Measurements from ENCODE around the gene RCSD1. TPM values are rescaled to one million over a fixed set of nuclear protein-coding genes. Genes with fewer than 3 reads are reported as not detected.

The RCSD1 gene
- polyA plus RNA-seq, 3 donors, result 116 to 218 (median 216) TPM

GRCh38 chr1:167674156-167674555 lies 44.1 kb downstream of the RCSD1 start:
- peaks cover 0 to 69% of the 10 kb centered on the region in 2 donors for H3K36me3 Mint-ChIP-seq
- Histone ChIP-seq H3K36me3 (replicated peaks in 1 of 2; ENCODE audit: control insufficient read depth in 1 of 2, insufficient read depth in 2 of 2, low read length in 2 of 2) (peaks cover 67 to 100% of the 10 kb centered on the region in 2 donors), H3K4me3 (replicated peaks in 1 of 3; ENCODE audit: low read depth in 2 of 3, low read length in 3 of 3) (no peak overlapping the region), H3K27me3 (ENCODE audit: control insufficient read depth in 2 of 2, insufficient read depth in 2 of 2, low read length in 2 of 2) (no peaks in the 10 kb centered on the region), H3K79me2 (ENCODE audit: insufficient read depth, low read length) (peaks cover 100% of the 10 kb centered on the region), H3K9me3 (replicated peaks in 1 of 2; ENCODE audit: control insufficient read depth in 1 of 2, insufficient read depth in 1 of 2, low read length in 2 of 2) (no peaks in the 10 kb centered on the region), H3K9ac (ENCODE audit: insufficient read depth, low read length, poor library complexity, severe bottlenecking) (no peak overlapping the region), H3K4me2 (replicated peaks; ENCODE audit: extremely low read depth, low read length, poor library complexity, severe bottlenecking) (no peak overlapping the region), H4K20me1 (ENCODE audit: insufficient read depth, low read length) (peaks cover 100% of the 10 kb centered on the region), H2AFZ (ENCODE audit: insufficient read depth, low read depth, low read length, poor library complexity, severe bottlenecking) (no peak overlapping the region), H3K4me1 (ENCODE audit: control insufficient read depth in 1 of 2, insufficient read depth in 2 of 2, low read length in 2 of 2) (peaks cover 40 to 54% of the 10 kb centered on the region in 2 donors), H3K27ac (ENCODE audit: low read depth in 1 of 2, low read length in 2 of 2) (peak overlapping the region in 1 of 2 donors; percentile 67)
- H3K27me3 Mint-ChIP-seq (ENCODE audit: low read depth in 3 of 3), result no peaks in the 10 kb centered on the region
- intact Hi-C loops (cut with micrococcal nuclease), result no loop called here
- no CpG with 5 or more reads among the region's 2 CpGs for WGBS (ENCODE audit: insufficient coverage)
- peaks cover 63% of the 10 kb centered on the region for H3K4me1 Mint-ChIP-seq
- no peak for TF ChIP-seq CTCF (IDR thresholded peaks at IDR 0.05)
- no peak for DNase-seq
- no peak overlapping the region for H3K4me3 Mint-ChIP-seq
- H3K9me3 Mint-ChIP-seq, result no peaks in the 10 kb centered on the region
- peak overlapping the region in 4 of 7 donors; percentile 32 to 87 (median 65) for H3K27ac Mint-ChIP-seq

GRCh38 chr1:167675440-167675839 lies 45.4 kb downstream of the RCSD1 start:
- Histone ChIP-seq H3K27me3 (ENCODE audit: control insufficient read depth in 2 of 2, insufficient read depth in 2 of 2, low read length in 2 of 2) (no peaks in the 10 kb centered on the region), H3K4me2 (replicated peaks; ENCODE audit: extremely low read depth, low read length, poor library complexity, severe bottlenecking) (no peak overlapping the region), H2AFZ (ENCODE audit: insufficient read depth, low read depth, low read length, poor library complexity, severe bottlenecking) (no peak overlapping the region), H3K9ac (ENCODE audit: insufficient read depth, low read length, poor library complexity, severe bottlenecking) (no peak overlapping the region), H3K9me3 (replicated peaks in 1 of 2; ENCODE audit: control insufficient read depth in 1 of 2, insufficient read depth in 1 of 2, low read length in 2 of 2) (no peaks in the 10 kb centered on the region), H3K27ac (ENCODE audit: low read depth in 1 of 2, low read length in 2 of 2) (peak overlapping the region in 1 of 2 donors; percentile 82), H3K79me2 (ENCODE audit: insufficient read depth, low read length) (peaks cover 100% of the 10 kb centered on the region), H3K4me1 (ENCODE audit: control insufficient read depth in 1 of 2, insufficient read depth in 2 of 2, low read length in 2 of 2) (peaks cover 37 to 51% of the 10 kb centered on the region in 2 donors), H3K36me3 (replicated peaks in 1 of 2; ENCODE audit: control insufficient read depth in 1 of 2, insufficient read depth in 2 of 2, low read length in 2 of 2) (peaks cover 72 to 100% of the 10 kb centered on the region in 2 donors), H3K4me3 (replicated peaks in 1 of 3; ENCODE audit: low read depth in 2 of 3, low read length in 3 of 3) (no peak overlapping the region), H4K20me1 (ENCODE audit: insufficient read depth, low read length) (peaks cover 100% of the 10 kb centered on the region)
- Mint-ChIP-seq H3K36me3 (peaks cover 0 to 59% of the 10 kb centered on the region in 2 donors), H3K4me1 (peaks cover 51% of the 10 kb centered on the region), H3K27ac (peak overlapping the region in 3 of 7 donors; percentile 25 to 83 (median 62)), H3K9me3 (no peaks in the 10 kb centered on the region), H3K27me3 (ENCODE audit: low read depth in 3 of 3) (no peaks in the 10 kb centered on the region), H3K4me3 (no peak overlapping the region)
- DNase-seq, result no peak
- WGBS (ENCODE audit: insufficient coverage), result 100% methylated on average over 2 of the region's 5 CpGs
- no peak for TF ChIP-seq CTCF (IDR thresholded peaks at IDR 0.05)
- intact Hi-C loops (cut with micrococcal nuclease), result no loop called here

Data from CD14-positive monocyte (primary cell).